Liver (tissue), 3 donors: ENCODE results near the gene SCUBE3.

Experiments used
- EGR1 ChIP-seq, 2 donors: IDR thresholded peaks; 2 replicates each; pipeline ENCODE4 v1.6.1; 2016 to 2018; ENCODE audit warnings: antibody characterized with exemption in 2 of 2, low read depth in 2 of 2
- RAD21 ChIP-seq, 2 donors: IDR thresholded peaks; 2 replicates each; pipeline ENCODE4 v1.6.1; 2016; ENCODE audit warnings: antibody characterized with exemption in 2 of 2, mild to moderate bottlenecking in 2 of 2
- TF ChIP-seq, protein P1 (sequence below): fragments of 150-350 bp; IDR thresholded peaks from 2 replicates; pipeline ENCODE4 v1.5.1; 2017; ENCODE audit warnings: improper control_type of control experiment, low read depth, low read length; ENCODE audit not compliant: missing input control
- TF ChIP-seq, protein P2 (sequence below): IDR thresholded peaks from 2 replicates; pipeline ENCODE4 v1.6.1; 2016; ENCODE audit warnings: antibody characterized with exemption
- donor health status: healthy.
- donor health status: healthy.

DNA sequence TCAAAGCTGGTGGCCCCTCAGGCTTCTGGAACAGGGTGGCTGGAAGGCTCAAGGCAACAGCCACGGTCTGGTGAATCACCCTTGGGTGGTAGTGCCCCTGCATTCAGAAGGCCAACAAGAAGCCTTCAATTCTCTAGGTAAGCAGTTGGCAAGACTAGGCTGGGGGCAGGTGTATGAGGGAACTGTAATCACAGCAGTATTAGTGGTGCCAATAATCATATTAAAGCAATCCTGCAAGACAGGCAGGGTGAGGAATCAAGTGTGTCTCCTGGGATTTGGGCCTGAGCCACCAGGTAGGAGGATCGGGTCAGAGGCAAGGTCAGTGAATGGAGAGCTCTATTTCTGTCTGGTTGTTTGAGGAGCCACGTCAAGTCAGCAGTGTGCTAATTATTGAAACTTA lies 24.9 kb upstream of the SCUBE3 start:
- TF ChIP-seq RAD21 (IDR thresholded peaks at IDR 0.05) (no peak), EGR1 (IDR thresholded peaks at IDR 0.05; ENCODE audit: low read depth in 2 of 2) (no peak)
- TF ChIP-seq, protein P1, sequence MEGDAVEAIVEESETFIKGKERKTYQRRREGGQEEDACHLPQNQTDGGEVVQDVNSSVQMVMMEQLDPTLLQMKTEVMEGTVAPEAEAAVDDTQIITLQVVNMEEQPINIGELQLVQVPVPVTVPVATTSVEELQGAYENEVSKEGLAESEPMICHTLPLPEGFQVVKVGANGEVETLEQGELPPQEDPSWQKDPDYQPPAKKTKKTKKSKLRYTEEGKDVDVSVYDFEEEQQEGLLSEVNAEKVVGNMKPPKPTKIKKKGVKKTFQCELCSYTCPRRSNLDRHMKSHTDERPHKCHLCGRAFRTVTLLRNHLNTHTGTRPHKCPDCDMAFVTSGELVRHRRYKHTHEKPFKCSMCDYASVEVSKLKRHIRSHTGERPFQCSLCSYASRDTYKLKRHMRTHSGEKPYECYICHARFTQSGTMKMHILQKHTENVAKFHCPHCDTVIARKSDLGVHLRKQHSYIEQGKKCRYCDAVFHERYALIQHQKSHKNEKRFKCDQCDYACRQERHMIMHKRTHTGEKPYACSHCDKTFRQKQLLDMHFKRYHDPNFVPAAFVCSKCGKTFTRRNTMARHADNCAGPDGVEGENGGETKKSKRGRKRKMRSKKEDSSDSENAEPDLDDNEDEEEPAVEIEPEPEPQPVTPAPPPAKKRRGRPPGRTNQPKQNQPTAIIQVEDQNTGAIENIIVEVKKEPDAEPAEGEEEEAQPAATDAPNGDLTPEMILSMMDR, result no peak
- TF ChIP-seq, protein P2, sequence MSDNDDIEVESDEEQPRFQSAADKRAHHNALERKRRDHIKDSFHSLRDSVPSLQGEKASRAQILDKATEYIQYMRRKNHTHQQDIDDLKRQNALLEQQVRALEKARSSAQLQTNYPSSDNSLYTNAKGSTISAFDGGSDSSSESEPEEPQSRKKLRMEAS, result no peak
